A549 treated with CORT108297 at 1 μM for 4 hours (cell line): ENCODE data around the gene ATAD2B. TPM values are rescaled to one million over a fixed set of nuclear protein-coding genes. Genes with fewer than 3 reads are reported as not detected.

ENCODE experiments used
- total RNA-seq: library from RNA; stranded (reverse); fragments of 200-300 nt; extraction: Qiagen RNA extraction; gene quantifications from 5 replicates; pipeline ENCODE4 v1.2.3, GENCODE V29; 2022

Gene ATAD2B
- 5.2 to 7.8 TPM (median 6.8 TPM) in 5 replicates for total RNA-seq

GRCh38 chr2:23926750-23927571 is at the start of gene ATAD2B:
Gene ATAD2B, minus strand, starts transcription at chr2:23927123. Its CDS starts 353 bp downstream, at chr2:23926770.

GRCh38 chr2:23939987-23940717 is 13.2 kb upstream of the ATAD2B start, which contains the start of gene UBXN2A:
Gene UBXN2A, plus strand, starts transcription at chr2:23940463. Its CDS starts 17,852 bp downstream, at chr2:23958315.

Other genes with a start within 250 kb of the ATAD2B start
- gene UBXN2A, start 13.3 kb upstream of the ATAD2B start, total RNA-seq, result 18.2 to 23.2 TPM (median 19.8 TPM) in 5 replicates
- 0.11 to 0.44 TPM (median 0.22 TPM) in 5 replicates for gene MFSD2B, start 83.0 kb upstream of the ATAD2B start, total RNA-seq
- gene WDCP, start 120.3 kb upstream of the ATAD2B start, total RNA-seq, result 11.8 to 14.8 TPM (median 12.3 TPM) in 5 replicates
- gene FKBP1B, start 122.6 kb upstream of the ATAD2B start, total RNA-seq, result 8.7 to 11.7 TPM (median 9.8 TPM) in 5 replicates
- gene SF3B6, start 149.2 kb upstream of the ATAD2B start, total RNA-seq, result 157 to 224 TPM (median 168 TPM) in 5 replicates
- 173 to 230 TPM (median 191 TPM) in 5 replicates for gene TP53I3, start 157.7 kb upstream of the ATAD2B start, total RNA-seq
- 0.77 to 1.9 TPM (median 1.2 TPM) in 5 replicates for gene PFN4, start 196.2 kb upstream of the ATAD2B start, total RNA-seq
- 1.3 to 3.1 TPM (median 2.1 TPM) in 5 replicates for gene FAM228B, start 196.3 kb upstream of the ATAD2B start, total RNA-seq
- not detected in 5 replicates for gene FAM228A, start 247.9 kb upstream of the ATAD2B start, total RNA-seq